Lower leg skin (tissue), 3 donors: ENCODE results near the gene EGFL7.

Source experiments
- POLR2A ChIP-seq, 2 donors: fragments of 450-650 bp; IDR thresholded peaks; one replicate each; pipeline ENCODE4 v1.6.1; 2016 to 2017; ENCODE audit warnings: antibody characterized with exemption in 2 of 2, mild to moderate bottlenecking in 1 of 2, moderate library complexity in 1 of 2
- TF ChIP-seq, protein P1 (sequence below), 3 donors: fragments of 450-650 bp; IDR thresholded peaks; one replicate each; pipeline ENCODE4 v1.5.1; 2016; ENCODE audit warnings: antibody characterized with exemption in 3 of 3, mild to moderate bottlenecking in 3 of 3, moderate library complexity in 2 of 3

DNA sequence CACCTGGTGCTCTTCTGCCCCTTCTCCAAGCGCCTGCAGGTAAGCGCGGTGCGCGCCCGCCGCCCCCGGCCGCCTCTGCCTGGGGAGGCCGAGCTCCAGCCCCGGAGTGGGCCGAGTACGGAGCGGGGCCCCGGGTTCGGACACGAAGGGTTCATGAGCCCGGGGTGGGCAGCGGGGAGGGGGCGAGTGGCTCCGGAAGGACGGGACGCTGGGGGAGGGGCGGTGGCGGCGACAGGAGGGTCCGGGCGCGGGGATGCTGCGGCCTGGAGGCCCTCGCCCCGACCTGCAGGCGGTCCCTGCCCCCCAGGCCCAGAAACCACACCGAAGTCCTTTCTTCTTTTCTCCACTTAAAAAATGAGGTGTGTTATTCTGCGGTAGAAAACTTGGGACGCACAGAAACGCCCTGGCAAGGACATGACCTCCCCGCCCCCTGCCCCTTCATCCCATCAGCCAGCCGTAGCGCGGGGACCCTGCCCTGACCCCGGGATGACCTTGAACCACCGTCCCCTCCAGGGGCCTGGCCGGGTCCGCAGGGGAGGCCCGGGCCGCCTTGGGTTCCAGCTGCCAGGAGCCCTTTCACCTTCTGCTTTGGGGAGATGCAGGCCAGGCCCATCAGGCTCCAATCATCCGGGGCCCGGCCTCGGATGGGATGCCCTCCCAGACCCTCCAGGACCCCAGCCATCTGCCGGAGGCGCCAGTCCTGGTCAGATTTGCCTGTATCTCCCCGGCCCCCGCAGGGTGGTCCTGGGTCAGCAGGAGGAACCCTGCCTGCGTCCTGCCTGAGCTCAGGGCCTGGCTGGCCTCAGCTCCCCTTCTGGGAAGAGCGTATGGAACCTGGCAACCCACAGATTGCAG lies 50.2 kb downstream of the EGFL7 start:
- TF ChIP-seq, protein P1, sequence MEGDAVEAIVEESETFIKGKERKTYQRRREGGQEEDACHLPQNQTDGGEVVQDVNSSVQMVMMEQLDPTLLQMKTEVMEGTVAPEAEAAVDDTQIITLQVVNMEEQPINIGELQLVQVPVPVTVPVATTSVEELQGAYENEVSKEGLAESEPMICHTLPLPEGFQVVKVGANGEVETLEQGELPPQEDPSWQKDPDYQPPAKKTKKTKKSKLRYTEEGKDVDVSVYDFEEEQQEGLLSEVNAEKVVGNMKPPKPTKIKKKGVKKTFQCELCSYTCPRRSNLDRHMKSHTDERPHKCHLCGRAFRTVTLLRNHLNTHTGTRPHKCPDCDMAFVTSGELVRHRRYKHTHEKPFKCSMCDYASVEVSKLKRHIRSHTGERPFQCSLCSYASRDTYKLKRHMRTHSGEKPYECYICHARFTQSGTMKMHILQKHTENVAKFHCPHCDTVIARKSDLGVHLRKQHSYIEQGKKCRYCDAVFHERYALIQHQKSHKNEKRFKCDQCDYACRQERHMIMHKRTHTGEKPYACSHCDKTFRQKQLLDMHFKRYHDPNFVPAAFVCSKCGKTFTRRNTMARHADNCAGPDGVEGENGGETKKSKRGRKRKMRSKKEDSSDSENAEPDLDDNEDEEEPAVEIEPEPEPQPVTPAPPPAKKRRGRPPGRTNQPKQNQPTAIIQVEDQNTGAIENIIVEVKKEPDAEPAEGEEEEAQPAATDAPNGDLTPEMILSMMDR (IDR thresholded peaks at IDR 0.05) = no peak
- no peak for TF ChIP-seq POLR2A (IDR thresholded peaks at IDR 0.05)
